SK-MEL-5 (cell line): ENCODE results near the gene GUCY1A1. TPM values are rescaled to one million over a fixed set of nuclear protein-coding genes. Genes with fewer than 3 reads are reported as not detected.

ENCODE experiments used
- DNase-seq: peaks from one replicate; pipeline ENCODE4 v3.0.0-alpha.2; 2016; ENCODE audit warnings: low read depth, low spot score
- in situ Hi-C: cut with HindIII; loops from 2 replicates; pipeline ENCODE4 v1.10.0; 2016; ENCODE audit warnings: low sequenced_read_pairs, high pct_unique_total_duplicates, low pct_unique_long_range_greater_than_20kb
- total RNA-seq: library from RNA; depleted of rRNA; stranded (reverse); fragments of >200 nt; shearing (Covaris generic); gene quantifications from 2 replicates; pipeline ENCODE4 v1.2.3, GENCODE V29; 2014

The GUCY1A1 gene
- total RNA-seq, 1 experiment from 2014 or later = 0.24 TPM

DNA sequence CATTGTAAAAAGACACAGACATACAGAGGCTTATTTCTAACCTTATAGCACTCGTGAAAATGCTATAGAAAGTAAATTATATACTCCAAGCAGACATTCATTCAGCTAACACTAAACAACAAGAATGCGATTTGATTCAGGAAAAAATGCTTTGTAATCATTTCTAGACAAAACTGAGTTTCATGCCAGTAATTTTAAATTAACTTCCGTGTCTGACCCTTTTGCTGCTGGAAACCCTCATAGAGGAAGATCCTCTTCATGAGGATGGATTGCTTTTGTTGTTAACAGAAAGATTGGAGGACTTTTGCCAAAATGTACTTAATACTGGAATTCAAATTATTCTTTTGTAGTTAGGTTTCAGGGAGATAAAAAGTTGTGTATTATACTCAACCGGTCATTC, 43.3 kb downstream of the GUCY1A1 start:
- no peak for DNase-seq
- in situ Hi-C loops = no loop called here

DNA sequence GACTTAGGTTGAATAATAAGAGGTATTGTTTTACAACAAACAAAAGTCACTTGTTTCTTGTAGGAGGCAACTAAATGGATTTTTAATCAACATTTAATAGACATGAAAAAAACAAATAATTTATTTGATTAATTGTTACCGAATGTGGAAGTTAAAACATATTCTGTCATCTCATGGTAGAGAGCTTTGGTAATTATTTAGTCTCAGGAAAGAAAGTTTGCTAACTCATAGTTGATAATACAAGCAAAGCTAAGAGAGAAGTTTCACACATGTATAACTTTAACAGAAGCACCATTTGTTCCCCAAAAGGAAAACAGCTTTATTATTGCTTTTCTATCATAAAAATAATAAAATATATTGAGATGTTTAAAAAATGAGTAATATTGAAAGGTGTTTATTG, 44.9 kb downstream of the GUCY1A1 start:
- in situ Hi-C loops = no loop called here
- no peak for DNase-seq

DNA sequence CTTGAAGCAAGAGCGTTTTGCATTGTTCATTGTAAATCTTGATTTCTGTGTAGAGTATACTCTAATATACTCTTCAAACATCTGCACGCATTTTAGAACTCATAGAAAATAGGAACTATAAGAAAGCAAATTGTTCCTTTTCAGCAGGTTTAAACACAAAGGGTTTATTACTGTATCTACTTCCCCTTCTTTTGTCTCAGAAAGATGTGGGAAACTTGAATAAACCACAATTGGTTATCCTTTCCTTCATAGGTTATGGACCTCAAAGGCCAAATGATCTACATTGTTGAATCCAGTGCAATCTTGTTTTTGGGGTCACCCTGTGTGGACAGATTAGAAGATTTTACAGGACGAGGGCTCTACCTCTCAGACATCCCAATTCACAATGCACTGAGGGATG, 46.2 kb downstream of the GUCY1A1 start:
- DNase-seq = no peak
- in situ Hi-C loops = no loop called here

DNA sequence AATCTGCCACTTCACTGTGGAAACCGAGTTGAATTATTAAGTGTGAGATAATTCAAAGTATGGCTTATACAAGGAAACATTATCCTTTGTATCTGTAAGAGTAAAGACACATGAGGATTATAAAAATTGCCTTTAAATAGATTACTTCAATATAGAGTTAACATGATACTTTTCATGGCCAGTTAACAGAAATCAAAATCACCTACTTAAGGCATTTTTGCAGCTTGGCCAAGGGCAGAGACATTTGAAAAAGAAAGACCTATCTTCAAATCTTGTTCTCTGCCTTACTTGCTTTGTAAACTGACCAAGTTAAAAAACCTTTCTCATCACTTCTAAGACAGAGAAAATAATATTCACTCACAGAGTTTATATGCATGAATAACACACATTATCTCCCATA, 47.3 kb downstream of the GUCY1A1 start:
- in situ Hi-C loops = no loop called here
- no peak for DNase-seq

DNA sequence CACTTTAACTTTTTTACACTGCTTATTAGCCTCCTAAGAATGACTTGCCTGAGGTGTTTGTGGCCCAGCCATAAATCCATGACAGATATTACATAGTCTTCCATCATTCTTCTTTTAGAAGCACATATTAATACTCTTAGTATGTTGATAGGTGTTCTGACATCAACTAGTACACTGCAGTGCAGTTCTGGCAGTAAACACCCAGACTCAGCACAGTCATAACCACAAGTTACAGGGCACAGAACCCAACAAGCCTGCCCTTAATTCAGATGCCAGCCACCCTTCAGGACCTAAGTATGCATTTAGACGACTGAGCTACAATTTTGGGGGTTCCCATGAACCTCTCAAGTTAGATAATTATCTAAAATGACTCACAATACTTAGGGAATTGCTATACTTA, 55.7 kb downstream of the GUCY1A1 start:
- in situ Hi-C loops = no loop called here
- no peak for DNase-seq

DNA sequence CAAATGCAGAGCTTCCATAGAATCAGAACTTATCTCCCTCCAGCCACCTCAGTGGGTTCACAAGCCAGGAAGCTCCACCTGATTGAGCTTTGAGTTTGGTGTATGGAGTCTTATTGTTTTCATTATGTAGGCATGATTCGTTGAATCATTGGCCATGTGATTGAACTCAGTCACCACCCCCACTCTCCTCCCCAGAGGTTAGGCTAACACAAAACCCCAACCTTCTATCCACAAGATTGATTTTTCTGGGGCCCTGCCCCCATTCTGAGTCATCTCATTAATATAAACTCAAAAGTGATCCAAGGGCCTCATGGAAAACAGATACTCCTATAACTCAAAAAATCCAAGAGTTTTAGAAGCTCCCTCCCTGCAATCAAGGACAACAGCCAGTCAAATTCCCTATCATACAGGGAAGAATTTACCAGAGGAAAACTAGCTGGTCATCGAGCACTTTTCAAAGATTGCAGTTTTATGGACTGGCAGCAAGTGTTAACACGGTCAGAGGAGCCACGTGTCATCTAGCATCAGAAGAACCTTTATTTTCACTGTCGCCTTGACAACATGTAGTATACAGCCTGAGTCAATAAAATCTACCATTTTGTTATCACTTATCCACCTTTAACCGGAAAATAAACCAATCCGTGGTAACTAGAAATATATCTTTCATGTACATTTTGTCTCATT, 56.3 kb downstream of the GUCY1A1 start:
- in situ Hi-C loops = no loop called here

DNA sequence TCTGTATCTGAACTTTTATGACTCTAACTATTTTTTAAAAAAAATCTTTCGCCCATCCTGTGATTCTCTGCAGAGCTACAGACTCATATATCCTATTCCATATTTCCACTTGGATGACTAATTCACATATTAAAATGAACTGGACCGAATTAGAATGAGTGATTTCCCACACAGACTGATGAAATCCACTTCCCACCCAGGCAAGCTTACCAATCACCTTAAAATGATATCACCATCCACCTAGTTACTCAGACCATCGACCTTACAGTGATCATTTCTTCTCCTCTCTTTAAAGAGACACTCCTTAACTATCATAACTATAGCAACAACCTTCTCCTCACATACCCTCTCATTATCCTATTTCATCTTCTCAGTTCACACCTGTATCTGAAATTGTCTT, 58.1 kb downstream of the GUCY1A1 start:
- DNase-seq = no peak
- in situ Hi-C loops = no loop called here

More for the DNA sequence above, 56.3 kb downstream of the GUCY1A1 start:
- DNase-seq = peak; percentile 31

DNA sequence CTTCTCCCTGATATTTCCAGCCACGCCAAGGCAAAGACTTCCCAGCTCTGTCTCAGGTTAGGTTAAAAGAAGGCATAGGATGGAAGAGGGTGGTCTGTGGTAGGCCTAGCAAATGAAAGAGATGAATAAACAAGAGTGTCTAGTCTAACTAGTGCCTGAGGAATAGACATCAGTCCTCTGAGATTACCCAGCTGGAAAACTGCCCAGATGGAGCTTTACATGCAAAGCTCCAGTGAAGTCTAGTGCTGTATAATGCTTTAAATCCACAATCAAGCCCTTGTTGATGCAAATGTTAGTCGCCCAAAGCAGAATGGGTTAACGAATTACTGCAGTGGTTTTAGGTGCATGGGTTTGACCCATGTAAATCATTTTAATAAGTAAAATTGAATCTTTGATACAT, 67.4 kb downstream of the GUCY1A1 start:
- DNase-seq = no peak
- in situ Hi-C loops = no loop called here

DNA sequence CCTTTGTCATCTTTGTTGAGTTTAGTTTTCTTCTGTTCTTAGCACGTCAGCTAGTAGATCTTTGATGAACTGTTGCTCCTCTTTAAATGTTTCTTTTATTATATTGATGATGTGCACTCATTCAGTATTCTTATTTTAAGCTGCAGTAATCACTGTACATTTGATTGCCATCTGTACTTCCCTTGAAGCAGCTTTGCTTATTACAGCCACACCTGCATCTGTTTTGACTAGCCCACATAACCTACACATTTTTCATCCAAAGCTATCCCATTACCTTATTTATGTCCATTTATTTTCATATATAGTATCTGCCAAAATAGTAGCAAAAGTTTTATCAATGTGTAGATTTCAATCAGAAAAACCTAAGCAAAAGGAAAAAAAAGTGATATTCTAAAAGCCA, 68.3 kb downstream of the GUCY1A1 start:
- in situ Hi-C loops = no loop called here

DNA sequence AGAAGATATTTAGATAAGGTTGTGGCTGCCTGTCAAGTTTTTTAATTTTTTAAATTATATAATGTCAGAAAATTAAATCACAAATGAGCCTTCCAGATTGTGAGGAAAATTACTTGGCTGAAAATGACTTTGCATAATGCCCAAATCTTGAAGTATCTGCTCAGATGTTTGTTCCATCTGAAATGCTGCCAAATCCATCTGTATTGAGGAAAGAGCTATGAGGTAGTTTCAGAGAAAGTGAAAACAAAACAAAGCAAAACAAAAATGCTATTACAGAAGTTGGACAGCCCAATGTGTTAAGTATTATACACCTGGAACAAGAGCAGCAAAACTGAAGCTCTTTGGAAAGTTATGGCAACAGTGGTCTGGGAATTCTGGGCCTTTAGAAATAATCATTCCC, 68.8 kb downstream of the GUCY1A1 start:
- no peak for DNase-seq
- in situ Hi-C loops = no loop called here

More for the DNA sequence above, 68.3 kb downstream of the GUCY1A1 start:
- no peak for DNase-seq

DNA sequence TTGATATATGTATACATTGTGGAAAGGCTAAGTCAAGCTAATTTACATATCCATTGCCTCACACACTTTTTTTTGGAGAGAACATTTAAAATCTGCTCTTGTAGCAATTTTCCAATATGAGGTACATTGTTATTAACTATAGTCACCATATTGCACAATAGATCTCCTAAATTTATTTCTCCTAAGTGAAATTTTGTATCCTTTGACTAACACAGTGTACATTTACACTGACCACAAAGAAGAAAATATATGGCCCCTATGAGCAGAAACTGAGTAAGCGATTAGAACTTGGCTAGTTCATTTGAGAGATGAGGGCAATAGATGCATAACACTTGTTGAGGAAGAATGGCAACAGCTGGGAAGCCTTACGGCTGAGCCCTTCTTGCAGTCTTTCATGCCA, 71.9 kb downstream of the GUCY1A1 start:
- in situ Hi-C loops = no loop called here
- no peak for DNase-seq

DNA sequence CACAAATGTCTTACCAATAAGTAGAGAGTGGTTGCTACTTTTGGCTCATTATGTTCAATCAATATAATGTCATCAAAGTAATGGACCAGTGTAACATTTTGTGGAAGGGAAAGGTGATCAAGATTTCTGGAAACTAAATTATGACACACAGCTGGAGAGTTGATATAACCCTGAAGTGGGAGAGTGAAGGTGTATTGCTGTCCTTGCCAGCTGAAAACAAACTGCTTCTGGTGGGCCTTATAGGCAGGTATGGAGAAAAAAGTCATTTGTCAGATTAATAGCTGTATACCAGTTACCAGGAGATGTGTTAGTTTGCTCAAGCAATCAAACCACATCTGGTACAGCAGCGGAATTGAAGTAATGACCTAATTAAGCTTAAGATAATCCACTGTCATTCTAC, 74.9 kb downstream of the GUCY1A1 start:
- DNase-seq = no peak
- in situ Hi-C loops = no loop called here

DNA sequence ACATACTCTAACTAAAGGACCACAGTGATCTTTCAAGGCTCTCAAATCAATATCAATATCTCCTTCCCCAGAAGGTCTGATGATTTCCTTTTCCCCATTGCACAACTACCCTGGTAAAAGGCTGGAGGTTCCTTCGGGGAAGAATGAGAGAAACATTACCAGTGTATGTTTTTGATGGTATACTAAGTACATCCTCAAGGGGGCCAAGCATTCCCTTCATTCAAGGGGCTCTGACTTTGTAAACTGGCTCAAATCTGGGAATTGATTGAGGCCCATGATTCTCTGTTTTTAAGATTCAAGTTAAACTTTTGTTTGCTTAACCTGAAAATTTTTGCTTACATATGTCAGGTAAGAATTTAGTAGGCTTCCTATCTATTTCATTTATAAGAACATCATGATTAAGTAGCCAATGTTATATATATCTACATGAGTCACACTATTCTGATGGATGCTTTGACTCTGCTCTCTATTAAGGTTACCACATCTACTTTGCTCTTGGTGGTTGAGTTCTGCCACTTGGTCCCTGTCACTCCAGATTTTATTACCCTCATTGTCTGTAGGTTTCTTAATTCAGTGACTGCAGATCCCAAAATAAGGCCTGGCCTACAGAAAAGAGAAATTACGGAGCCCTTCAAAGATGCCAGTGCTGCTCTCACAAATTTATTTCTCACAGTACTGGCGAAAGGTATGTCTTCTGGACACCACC, 75.8 kb downstream of the GUCY1A1 start:
- peak; percentile 19 for DNase-seq
- in situ Hi-C loops = no loop called here

DNA sequence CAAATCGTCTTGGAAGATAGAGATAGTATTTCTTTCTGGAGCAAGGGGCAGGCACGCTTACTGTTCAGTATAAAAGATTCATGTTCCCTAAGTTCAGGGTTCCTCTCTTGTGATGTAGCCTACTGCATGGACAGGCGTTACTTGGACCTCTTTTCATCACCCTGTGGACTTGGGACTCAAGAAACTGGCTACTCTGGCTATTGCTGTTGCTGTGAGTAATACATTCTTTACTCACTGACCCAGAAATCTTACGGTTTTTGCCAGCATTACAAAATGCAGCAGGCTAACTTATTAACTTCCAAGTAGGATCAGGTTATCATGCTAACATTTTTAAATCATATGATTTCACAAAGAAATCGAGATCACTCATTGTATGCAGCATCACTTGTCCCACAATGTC, 79.3 kb downstream of the GUCY1A1 start:
- in situ Hi-C loops = no loop called here
- DNase-seq = no peak

DNA sequence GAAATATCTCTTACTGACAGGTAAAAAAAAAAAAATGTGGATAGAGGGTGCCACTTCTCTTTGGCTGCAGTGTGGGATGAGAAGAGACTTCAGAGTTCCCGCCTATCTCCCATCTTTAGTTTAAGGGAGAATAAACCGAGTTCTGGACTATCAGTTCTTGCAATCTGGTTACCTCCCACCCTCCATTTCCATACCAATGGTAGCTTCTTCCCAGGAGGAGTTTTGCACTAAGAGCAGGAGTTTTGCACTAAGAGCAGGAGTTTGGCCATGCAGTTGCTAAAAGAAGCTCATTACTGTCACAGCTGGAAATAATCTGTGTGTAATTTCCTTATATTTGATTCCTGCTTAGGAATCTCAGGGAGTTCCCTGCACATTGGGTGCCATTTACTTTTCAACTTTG, 81.4 kb downstream of the GUCY1A1 start:
- in situ Hi-C loops = no loop called here
- no peak for DNase-seq

DNA sequence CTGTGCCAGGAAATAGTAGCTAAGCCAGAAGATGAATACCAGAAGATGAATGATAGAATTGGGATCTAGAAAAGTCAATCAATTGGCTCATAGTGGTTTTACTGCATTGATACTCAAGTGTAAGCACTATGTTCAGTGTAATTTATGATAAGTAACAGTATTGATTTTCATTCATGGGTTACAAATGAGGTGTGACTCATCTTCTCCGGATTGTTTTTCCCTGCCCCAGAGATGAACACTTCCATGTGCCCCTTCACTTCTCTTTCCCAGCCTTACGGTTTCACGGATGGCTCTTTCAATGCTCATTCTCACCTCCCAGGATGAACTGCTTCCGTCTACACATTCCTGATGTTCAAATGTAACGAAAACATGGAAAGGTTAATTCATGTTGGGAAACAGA, 82.4 kb downstream of the GUCY1A1 start:
- DNase-seq = no peak
- in situ Hi-C loops = no loop called here

DNA sequence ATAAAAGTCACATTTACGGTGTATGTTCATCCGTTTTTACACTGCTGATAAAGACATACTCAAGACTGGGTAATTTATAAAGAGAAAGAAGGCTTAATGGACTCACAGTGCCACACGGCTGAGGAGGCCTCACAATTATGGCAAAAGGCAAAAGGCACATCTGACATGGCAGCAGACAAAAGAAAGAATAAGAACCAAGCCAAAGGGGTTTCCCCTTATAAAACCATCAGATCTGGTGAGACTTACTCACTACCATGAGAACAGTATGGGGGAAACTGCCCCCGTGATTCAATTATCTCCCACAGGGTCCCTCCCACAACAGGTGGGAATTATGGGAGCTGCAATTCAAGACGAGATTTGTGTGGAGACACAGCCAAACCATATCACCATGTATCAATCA, 84.9 kb downstream of the GUCY1A1 start:
- in situ Hi-C loops = no loop called here
- DNase-seq = no peak

DNA sequence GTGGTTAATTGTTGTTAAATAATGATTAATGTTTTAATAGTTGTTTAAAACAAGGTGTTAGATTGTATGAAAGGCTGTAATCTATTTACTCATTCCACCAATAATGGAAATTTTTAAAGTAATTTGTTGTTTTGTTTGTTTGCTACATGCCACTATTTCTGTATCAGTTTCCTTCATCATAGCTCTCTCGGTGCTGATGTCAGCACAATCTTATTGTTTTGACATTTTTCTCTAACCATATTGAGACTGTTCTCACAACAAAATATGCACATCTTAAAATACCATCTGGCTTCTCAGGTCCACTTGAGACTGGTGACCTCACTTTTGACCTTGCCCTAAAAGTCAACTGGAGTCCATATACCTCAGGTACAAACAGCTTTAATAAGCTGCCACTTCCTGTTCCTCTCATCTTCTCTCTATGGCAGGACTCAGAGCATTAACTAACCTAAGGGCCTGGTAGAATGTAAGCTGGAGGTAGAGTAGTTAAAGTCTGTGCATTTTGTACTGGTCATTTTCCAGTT, 91.2 kb downstream of the GUCY1A1 start:
- no peak for DNase-seq
- in situ Hi-C loops = no loop called here
